ENCODE data around the gene HDDC3.
A peak's percentile ranks its signal among the peaks of the same experiment; 100 is the strongest.

Gene HDDC3, protein sequence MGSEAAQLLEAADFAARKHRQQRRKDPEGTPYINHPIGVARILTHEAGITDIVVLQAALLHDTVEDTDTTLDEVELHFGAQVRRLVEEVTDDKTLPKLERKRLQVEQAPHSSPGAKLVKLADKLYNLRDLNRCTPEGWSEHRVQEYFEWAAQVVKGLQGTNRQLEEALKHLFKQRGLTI

DNA sequence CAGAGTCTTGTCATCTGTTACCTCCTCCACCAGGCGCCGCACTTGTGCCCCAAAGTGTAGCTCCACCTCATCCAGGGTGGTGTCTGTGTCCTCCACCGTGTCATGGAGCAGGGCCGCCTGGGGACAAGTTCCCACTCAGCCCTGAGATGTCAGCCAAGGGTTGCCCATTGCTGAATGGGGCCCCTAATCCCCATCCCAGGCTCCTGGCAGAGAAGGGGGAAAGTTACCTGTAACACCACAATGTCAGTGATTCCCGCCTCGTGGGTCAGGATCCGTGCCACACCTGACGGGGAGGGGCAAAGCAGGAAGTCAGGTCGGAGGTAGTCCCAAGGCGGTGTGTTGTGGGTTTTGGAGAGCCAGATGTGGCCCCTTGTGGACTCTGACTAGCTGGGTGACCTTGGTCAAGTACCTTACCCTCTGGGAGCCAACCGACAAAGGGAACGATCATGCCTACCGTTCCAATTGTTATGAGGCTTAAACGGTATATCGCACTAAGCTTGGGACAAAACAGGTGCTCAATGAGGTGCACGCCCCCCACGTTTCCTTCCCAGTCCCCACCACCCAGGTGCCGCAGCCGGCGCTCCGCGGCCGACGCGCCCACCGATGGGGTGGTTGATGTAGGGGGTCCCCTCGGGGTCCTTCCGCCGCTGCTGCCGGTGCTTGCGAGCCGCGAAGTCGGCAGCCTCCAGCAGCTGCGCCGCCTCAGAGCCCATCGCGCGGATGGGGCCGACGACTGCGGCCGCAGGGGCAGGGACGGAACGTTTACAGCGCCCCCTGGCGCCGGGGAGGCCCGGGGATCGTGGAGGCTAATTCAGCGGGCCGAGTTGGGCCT is at the start of gene HDDC3:
HDDC3 (minus strand) TSS at position 722 of the 832 bp plus-strand sequence; CDS start at position 713, 9 bp downstream.
- peak; percentile 47 for DNase-seq (ENCODE audit: low read depth, low spot score)

DNA sequence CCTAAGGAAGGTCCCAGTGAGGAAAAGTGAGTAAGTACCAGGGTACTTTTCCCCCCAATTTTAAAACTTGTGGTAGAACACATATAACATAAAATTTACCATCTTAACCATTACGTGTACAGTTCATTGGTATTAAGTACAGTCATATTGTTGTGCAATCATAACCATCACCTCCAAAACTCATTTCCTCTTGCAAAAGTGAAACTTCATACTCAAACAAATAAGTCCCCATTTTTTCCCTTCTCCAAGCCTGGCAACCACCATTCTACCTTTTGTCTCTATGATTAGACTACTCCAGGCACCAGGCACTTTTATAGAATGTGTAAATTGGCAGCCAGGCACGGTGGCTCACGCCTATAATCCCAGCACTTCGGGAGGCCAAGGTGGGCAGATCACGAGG is 49.8 kb upstream of the HDDC3 start:
- DNase-seq (ENCODE audit: low read depth, low spot score), result no peak

DNA sequence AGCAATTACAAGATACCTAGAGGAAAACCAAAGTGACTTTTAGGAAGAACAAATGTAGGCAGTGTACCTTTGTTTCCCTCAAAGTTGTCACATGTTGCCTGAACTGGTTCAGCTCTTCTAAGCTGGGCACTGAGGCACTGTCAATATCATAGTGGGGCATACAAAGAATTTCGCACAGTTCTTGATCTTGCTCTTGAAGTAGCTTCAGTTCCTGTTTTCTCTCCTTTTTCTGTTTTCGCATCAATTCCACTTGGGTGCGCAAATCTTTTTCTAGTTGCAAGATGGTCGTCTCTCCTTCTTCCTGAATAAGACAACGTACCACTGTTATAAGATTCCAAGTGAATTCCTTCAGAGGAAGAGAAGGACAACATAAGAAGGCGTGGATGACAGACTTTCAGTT is 49.3 kb upstream of the HDDC3 start:
- DNase-seq (ENCODE audit: low read depth, low spot score), result no peak

DNA sequence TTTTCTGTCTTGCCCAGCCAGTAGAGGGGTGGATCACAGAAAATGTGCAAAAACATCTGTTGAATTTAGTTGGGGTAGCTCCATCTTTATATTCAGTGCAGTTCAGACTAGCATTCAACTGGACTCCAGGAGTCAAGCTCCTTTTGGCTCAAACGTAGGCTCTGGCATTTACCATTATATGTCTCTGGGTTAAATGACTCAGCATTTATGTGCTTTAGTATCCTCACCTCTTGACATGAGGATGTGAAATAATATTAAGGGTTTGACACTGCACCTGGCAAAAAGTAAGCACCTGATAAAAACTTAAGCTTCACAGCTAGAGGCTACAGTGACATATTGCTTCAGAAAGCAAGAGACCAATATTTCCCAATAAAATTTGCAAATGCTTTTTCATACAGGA is 47.2 kb upstream of the HDDC3 start:
- no peak for DNase-seq (ENCODE audit: low read depth, low spot score)

DNA sequence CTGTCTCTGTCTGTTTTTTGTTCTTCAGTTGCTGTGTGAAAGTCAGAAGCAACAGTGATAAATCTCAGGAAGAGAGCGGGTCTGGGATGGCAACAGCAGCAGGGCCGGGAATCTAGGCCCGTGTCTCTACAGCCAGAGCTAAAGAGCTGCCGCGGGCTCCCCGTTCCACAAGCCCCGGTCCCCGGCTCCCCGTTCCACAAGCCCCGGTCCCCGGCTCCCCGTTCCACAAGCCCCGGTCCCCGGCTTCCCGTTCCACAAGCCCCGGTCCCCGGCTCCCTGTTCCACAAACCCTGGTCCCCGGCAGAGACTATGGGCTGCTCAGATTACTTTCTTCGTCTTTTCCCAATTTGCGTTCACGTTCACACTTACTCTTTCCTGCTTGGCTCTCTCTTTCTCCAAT is 41.9 kb upstream of the HDDC3 start:
- no peak for DNase-seq (ENCODE audit: low read depth, low spot score)

DNA sequence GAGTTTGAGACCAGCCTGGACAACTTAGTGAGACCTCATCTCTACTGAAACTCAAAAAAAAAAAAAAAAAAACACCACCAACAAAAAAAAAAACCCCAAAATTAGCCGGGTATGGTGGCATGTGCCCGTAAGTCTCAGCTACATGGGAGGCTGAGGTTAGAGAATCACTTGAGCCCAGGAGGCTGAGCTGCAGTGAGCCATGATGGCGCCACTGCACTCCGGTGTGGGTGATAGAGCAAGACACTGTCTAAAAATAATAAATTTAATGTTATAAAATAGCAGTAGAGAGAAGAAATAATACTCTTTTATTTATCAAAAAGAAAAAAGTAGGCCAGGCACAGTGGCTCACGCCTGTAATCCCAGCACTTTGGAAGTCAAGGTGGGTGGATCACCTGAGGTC is 39.8 kb upstream of the HDDC3 start:
- no peak for DNase-seq (ENCODE audit: low read depth, low spot score)

DNA sequence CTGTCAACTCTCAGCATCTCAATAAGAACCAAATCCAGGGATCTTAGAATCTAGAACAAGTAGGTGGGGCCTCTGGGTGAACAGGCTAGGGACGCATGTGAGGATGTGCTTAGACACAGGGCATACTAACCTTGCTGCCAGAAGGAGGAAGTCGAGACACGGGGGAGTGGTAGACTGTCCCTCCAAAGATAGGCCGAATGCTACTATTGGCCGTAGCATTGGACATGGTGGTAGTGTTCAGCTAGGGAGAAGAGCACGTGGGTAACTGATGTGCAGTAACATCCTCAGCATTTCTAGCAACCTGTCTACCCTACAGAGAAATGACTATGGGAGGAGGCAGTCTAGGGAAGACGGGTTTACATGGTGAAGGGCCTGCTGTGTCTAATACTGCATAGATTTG is 37.9 kb upstream of the HDDC3 start:
- no peak for DNase-seq (ENCODE audit: low read depth, low spot score)

DNA sequence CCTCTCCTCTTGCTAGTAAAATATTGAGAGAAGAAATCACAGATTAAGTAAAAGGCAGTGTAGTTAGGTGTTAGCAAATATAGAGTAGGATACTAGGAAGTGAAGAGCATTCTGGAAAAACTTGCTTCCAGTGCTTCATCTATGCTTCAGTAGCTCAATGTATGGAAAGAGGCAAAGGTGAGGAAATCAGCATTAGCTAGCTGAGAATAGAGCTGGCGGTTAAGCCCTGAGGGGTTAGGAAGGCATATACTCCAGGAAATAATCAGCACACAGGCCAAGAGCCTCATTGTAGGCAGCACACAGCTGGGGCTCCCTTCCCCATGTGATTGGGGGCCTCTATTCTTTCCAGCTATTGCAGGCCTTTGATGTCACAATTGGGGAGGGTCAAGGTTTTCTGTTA is 36.1 kb upstream of the HDDC3 start:
- no peak for DNase-seq (ENCODE audit: low read depth, low spot score)

DNA sequence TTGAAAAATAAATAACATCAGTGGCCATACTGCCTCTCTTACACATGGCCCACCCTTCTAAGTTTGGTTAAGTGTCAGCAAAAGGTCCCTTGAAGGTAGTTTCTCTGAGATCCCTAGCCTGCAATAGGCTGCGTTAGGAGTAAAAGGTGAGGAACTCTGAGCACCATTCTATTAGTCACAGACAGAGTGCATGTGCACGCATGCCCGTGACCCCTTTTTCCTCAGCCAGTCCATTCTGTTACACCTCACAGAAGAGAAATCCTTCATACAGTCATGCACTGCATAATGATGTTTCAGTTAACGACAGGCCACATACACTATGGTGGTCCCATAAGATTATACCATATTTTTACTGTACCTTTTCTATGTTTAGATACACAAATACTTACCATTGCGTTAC is 34.9 kb upstream of the HDDC3 start:
- DNase-seq (ENCODE audit: low read depth, low spot score), result no peak

DNA sequence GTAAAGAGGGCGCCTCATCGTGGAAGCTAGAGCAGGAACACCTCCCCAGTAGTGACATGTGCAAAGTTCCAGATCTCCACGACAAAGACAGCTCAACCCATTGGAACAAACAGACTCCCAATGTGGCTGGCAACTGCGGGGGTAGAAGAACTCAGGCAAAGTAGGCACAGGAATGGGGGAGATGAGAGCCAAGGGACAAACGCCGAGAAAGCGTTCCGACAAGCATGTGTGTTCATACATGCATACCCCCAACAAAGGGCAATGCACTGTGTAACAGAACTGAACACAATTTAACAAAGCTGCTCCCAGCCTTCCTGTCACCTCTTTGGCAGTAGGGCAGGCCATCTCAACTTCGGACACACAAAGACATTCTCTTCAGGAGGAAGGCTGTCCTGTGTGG is 33.9 kb upstream of the HDDC3 start:
- no peak for DNase-seq (ENCODE audit: low read depth, low spot score)

DNA sequence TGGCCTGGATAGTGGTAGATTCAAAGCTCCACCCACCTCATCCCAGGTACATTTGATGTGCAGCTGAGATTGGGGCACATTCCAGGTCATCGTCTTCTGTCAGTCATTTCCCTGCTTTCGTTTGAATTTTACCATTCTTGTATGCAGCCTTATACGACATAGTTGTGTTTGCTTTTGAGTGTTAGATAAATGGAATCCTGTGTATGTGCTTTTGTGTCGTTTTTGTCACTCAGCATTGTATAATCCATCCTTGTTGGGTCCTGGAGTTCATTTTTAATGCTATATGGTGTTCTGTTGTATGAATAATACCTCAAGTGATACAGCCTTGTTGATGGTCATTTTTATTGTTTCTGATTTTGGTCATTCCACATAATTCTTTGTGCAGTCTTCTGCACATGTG is 29.7 kb upstream of the HDDC3 start:
- DNase-seq (ENCODE audit: low read depth, low spot score), result no peak

DNA sequence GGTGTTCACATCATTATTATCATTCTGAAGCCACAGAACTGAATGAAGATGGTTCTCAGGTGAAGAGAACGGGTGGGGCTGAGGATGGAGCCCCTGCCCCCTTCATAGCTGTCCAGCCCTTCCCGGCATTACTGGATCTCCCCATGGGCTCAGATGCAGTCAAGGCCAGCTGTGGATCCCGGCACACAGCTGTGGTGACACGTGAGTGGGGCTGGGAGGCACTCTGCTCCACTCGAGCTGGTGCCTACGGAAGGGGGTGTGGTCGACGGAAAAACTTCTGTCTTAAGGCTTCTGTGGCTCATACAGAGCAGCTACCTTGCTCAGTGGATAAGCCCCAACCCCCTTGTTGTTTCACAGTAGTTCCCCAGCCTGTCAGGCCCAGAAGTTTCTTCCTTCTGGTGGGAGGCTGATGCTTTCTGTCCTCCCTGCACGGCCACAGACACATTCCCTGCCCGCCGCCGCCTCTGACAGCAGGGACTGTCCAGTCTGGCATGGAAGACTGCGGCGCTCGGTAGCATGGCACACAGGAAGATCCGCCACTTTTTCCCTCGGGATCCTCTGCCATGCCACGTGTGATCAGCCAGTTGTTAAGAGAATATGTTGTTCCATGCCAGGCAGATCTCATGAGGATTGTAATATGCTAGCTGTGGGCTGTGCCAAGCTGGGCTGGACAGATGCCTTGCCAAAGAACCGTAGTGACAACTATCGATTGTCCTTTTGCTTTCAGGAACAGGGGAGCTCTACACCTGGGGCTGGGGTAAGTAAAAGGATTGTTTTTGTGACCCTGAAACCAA is 28.1 kb upstream of the HDDC3 start:
- no peak for DNase-seq (ENCODE audit: low read depth, low spot score)

DNA sequence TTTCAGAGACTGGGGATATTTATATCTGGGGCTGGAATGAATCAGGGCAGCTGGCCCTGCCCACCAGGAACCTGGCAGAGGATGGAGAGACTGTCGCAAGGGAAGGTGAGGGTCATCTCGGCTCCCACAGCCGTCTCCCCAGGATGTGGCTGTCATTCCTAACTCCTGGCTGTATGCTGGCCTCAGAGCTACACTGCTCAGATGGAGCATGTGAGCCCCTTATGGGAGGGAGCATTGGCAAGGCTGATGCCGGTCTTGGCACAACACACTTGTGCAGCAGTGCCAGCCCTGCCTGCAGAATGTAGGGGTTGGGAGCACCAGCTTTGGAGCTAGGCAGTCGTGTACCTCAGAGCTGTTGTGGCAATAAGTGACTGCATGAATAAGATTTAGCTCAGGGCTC is 27.5 kb upstream of the HDDC3 start:
- DNase-seq (ENCODE audit: low read depth, low spot score), result no peak

DNA sequence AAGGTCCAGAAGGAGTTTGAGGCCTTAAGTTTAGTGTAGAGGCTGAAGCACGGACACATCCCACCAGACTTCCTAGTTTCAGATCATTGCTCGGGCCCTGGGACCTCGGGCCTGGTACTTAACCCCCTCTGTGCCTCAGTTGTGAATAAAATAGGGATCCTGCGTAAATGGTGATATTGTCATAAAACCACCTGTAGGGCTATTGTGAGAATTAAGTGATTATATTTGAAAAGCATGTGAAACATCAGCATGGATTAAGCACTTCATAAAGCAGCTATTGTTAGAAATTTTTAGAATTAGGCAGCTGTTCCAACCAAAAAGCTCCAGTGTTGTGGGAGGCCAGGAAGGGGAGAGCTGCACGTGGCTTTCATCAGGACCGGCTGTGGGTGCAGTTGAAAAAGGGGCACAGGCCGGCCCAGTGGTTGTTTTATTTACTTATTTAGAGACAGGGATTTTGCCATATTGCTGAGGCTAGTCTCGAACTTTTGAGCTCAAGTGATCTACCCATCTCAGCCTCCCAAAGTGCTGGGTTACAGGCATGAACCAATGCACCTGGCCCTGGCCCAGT is 26.8 kb upstream of the HDDC3 start:
- DNase-seq (ENCODE audit: low read depth, low spot score), result no peak

DNA sequence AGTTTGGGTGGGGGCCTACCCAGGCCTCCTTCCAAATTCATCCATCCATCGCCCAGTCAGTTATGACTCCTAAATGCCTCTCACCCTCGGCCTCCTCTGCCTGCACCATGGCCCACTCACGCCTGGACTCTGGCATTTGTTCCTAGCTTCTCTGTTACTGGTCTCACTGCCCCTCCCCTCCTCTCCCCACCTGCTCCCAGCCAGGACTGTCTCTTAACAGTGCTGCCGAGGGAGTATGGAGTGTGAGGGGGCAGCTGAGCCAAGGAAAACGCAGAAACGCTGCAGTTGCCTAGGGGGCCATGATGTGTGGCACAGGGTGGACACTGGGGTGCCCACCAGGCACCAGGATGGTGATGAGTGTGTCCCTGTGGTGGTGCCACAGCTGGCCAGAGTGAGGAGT is 25.4 kb upstream of the HDDC3 start:
- no peak for DNase-seq (ENCODE audit: low read depth, low spot score)

DNA sequence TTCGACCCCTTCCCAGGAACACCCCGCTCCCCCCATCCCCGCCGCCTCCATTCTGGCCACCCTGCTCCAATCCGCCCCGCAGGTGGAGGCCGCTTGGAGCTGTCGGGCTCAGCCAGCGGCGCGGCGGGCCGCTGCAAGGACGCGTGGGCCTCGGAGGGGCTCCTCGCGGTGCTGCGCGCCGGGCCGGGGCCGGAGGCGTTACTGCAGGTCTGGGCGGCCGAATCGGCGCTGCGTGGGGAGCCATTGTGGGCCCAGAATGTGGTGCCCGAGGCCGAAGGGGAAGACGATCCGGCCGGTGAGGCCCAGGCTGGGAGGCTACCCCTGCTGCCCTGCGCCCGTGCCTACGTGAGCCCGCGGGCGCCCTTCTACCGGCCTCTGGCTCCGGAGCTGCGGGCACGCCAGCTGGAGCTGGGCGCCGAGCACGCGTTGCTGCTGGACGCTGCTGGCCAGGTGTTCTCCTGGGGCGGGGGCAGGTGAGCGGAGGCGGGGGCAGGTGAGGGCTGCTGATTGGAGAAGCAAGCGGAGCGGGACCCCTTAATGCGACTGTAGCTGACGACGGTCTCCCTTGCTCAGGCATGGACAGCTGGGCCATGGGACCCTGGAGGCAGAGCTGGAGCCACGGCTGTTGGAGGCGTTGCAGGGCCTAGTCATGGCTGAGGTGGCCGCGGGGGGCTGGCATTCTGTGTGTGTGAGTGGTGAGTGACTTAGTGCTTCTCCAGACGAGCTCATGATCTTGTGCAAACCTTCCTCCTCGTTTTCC is 24.9 kb upstream of the HDDC3 start:
- DNase-seq (ENCODE audit: low read depth, low spot score), result no peak

DNA sequence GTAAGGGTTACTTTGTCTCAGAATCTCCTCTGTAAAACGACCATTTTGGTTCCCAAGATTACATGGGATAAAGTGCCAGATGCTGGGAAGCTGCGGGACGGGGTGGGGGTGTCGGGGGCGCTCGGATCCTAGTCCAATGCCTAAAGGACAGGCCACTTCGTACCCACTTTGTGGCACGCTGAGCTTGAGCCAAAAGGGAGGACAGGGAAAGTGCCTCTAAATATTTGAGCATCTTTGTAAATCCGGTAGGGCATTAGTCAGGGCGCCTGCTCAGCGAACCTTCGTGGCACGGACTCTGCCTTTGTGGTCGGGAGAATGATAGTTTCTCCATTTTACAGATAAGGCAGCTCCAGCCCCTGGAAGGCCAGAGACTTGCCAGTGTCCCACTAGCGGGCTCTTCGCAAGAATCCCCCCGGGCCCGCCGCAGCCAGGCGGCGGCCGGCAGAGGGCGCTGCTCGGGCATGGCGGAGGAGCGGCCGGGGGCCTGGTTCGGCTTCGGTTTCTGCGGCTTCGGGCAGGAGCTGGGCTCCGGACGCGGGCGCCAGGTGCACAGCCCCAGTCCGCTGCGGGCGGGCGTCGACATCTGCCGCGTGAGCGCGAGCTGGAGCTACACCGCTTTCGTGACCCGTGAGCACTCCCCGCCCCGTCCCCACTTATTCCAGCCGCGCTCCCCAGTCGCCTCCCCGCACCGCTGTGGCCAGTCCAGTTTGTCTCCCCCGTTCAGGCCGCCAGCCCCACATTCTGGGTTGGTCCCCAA is 24.1 kb upstream of the HDDC3 start:
- DNase-seq (ENCODE audit: low read depth, low spot score), result peak; percentile 50

DNA sequence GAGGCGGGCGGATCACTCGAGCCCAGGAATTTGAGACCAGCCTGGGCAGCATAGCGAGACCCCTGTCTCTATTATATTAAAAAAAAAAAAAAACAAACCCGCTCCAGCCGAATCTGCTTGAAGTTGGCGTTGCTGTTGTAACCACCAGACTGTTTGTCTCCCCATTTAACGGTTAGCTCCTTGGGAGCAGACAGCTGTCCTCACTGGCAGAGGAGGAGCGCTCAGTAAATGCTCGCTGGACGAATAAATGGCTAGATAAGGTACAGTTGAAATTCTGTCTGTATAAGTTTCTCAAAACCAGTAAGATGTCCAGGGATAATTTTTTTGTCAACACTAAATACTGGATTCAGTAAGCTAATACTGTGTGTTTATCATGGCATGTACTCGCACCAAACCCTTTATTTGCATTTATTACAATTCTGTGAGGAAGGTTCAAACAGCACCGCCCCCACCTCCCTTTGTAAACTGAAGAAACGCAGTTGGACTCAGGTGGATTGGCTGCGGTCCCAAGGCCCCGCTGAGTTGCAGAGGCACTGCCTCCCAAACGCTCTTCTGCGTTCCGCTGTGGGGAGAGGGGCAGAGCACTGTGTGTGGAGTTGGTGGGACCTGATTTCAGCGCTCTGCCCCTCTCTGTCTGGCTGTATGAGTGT is 23.4 kb upstream of the HDDC3 start:
- no peak for DNase-seq (ENCODE audit: low read depth, low spot score)

DNA sequence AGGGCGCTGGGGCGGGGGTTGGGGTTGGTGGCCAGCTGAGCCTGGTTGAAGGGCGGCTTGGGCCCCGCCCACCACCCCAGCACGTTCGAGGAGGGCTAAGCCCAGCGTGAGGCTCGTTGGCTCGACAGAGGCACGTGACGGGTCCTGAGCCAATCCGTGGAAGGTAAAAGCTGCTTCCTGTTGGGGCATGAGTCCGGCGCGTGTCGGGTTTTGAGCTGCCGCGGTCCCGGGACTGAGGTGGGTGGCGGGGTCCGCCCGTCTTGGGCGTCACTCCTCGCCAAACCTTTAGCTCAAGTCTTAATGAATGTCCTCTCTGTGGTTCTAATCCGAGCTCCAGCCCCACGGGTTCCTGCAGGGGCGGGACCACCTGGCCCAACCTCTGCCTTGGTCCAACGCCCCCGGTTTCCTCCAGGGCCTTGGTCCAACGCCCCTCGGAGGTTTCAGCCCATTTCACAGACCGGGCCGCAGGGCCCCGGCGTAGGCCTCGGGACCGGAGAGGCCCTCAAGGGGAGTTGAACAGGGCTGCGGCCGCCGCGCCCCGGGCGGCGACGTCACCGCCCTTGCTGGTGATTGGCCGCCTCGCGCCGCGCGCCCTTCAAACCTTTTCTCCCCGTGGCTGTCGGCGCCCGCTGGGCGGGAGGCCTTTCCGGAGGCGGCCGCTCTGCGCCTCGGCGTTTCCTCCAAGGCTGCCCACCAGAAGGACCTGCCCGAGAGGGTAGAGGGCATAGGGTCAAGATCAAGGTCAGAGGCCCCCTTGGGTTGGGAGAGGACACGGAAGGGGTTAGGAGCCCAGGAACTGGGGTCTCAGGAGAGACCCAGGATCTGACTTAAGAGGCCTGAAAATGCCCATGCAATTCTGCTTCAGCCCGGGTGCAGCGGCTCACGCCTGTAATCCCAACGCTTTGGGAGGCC is 22.6 kb upstream of the HDDC3 start, which contains the start of gene RCCD1:
RCCD1 (plus strand) TSS at position 173 of the 912 bp plus-strand sequence. CDS start 1,851 bp downstream, outside the sequence.
- DNase-seq (ENCODE audit: low read depth, low spot score), result peak; percentile 82
